ENCODE data around the gene TSC2. TPM values are rescaled to one million over a fixed set of nuclear protein-coding genes. Genes with fewer than 3 reads are reported as not detected.
"Not testable (repeated sequence)": the region's sequence is repeated elsewhere in the genome, so short reads cannot be mapped to it uniquely, and the experiment has no call there.

Gene TSC2
- total and polyA plus RNA-seq, 2 donors = 50.2 to 55.9 TPM

DNA sequence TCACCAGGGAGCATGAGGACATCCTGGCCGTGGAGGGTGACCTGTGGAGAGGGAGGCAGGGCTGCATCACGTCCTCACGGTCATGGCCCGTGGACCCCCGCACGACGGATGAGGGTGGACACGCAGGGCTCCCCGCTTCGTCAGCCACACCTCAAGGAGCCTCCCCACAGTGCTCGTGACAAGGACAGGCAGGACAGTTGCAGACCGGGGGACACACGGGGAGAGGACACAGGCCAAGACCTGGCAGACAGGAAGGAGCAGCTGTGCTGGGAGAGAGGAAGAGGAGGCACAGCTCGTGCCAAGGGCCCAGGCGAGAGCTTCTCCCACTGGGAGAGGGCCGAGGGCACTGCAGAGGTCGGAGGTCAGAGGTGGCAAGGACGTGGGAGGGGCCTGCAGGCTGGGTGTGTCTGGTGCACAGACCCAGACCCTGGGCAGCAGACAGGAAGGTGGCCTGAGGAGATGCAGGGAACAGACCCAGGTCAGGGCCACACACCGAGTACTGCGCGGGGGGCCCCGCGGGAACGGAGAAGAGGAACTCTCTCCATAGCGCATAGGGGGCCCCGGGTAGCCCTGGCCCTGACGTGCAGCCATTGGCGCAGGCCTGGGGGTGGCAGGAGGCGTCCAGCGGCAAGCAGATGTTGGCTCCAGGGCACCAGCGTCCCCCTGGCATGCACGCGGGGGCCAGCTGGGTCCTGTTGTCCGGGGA, 67.3 kb downstream of the TSC2 start:
- not testable (repeated sequence) for H3K36me3 ChIP-seq (ENCODE audit: insufficient read depth); H3K27ac ChIP-seq (ENCODE audit: low read depth); H3K4me3 ChIP-seq (ENCODE audit: low read depth, low read length); H3K4me1 ChIP-seq (ENCODE audit: insufficient read depth); DNase-seq (ENCODE audit: extremely low spot score)
- WGBS = 87% methylated on average over 32 of the region's 34 CpGs

DNA sequence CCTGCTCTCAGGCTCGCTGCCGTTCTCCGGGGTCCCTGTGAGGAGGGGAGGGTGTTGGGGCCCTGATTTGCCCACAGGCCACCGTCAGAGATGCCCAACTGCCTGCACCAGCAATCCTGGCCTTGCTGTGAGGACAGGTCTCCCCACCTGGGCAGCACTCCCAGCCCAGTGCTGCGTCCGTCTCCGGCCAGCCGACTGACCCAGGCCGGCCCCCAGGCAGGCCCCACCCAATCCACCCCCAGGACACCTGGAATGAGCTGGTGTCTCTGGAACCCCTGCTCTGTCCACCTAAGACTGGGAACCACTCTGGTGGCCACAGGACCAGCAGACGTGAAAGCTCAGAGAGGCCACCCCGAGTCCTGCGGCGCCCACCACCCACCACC, 67.8 kb downstream of the TSC2 start:
- no peak overlapping the region for H3K4me3 ChIP-seq (ENCODE audit: low read depth, low read length)
- H3K27ac ChIP-seq (ENCODE audit: low read depth) = no peak overlapping the region
- WGBS = 83% methylated on average over 13 of the region's 13 CpGs
- peaks cover 2% of the 10 kb centered on the region for H3K36me3 ChIP-seq (ENCODE audit: insufficient read depth)
- DNase-seq (ENCODE audit: extremely low spot score) = no peak
- no peaks in the 10 kb centered on the region for H3K4me1 ChIP-seq (ENCODE audit: insufficient read depth)

DNA sequence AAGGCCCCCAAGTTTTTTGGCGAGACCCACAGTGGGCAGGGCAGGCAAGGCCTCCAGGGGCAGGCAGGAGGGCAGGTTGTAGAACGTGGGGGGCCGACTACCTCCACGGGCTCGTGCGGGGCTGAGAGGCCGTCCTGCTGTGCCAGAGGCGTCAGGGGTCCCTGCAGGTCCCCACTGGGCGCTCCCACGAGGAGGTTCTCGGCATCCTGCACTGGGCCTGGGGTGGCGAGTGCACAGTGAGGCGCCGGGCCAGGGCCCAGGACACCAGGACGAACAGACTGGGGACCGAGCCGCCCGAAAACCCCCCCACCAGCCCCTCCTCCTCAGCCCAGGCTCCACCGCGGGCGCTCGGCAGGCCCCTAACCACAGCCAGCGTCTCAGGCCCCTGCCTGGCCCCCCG, 68.6 kb downstream of the TSC2 start:
- not testable (repeated sequence) for H3K4me1 ChIP-seq (ENCODE audit: insufficient read depth); DNase-seq (ENCODE audit: extremely low spot score); H3K27ac ChIP-seq (ENCODE audit: low read depth); H3K36me3 ChIP-seq (ENCODE audit: insufficient read depth); H3K4me3 ChIP-seq (ENCODE audit: low read depth, low read length)
- 85% methylated on average over 18 of the region's 24 CpGs for WGBS

DNA sequence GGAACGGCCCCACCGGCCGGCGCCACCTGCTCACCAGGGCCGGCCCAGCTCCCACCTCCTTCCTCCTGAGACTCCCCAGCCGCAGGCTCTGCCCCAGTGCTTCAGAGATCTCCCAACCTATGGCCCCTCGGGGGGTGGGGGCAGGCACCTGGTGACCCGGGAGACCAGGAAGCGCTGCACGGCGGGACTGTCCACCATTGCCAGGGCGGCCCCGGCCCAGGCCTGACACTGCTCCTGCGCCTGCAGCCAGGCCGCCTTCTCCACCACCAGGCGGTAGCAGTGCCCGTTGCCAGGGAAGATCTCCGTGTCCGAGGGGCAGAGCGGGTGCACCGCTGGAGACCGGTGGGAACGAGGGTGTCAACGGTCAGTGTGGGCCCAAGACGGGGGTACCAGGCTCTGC, 69.6 kb downstream of the TSC2 start:
- not testable (repeated sequence) for H3K27ac ChIP-seq (ENCODE audit: low read depth); H3K4me1 ChIP-seq (ENCODE audit: insufficient read depth); DNase-seq (ENCODE audit: extremely low spot score); H3K4me3 ChIP-seq (ENCODE audit: low read depth, low read length); H3K36me3 ChIP-seq (ENCODE audit: insufficient read depth)
- 89% methylated on average over 23 of the region's 25 CpGs for WGBS

DNA sequence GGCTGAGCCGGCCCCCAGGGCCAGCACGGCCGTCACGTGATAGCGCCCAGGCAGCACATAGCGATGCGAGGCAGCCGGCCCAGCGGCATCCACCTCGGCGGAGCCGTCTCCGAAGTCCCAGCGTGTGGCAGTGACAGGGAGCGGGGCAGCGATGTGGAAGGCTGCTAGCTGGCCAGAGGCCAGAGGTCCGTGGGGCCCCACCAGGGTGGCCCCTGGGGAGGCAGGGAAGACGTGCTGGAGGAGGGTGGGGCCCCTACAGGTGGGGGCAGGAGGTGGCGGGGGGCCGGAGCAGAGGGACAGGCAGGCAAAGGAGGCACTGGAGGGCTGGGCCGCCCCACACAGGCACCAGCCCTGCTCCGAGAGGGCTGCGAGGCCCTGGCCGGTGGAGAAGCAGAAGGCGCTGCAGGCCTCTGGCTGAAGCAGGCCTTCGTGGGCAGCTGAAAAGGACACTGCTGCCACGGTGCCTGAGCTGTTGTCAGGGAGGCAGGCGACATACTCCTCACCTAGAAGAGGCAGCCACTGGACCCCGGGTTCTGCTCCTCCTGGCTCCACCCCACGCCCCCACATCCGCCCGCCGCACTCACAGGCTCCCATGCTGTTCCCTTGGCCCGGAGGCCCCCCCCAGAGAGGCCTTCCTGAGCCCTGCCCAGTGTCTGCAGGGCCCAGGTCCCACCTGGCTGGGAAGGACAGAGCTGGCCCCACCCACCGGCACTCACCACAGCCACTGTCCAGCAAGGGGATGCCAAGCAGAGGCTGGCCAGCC, 70.4 kb downstream of the TSC2 start:
- not testable (repeated sequence) for H3K4me1 ChIP-seq (ENCODE audit: insufficient read depth); H3K27ac ChIP-seq (ENCODE audit: low read depth); DNase-seq (ENCODE audit: extremely low spot score); H3K4me3 ChIP-seq (ENCODE audit: low read depth, low read length); H3K36me3 ChIP-seq (ENCODE audit: insufficient read depth)
- 70% methylated on average over 29 of the region's 35 CpGs for WGBS

DNA sequence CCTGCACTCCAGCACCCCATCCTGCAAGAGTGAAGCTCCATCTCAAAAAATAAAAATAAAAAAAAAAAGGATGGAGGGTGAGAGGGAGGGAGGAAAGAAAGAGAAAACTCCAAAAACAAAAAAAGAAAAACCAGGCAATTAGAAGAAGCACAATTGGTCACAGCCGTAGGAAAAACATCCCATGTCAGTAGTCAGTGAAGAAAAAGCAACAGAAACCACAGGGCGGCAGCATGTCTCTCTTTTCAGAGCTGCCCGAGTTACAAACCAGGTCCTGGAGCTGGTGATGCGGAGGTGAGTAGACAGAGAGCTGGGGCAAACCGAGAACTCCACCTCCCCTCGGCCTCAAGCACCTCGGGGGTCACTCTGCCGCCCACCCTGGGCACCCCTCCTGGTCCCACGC, 73.5 kb downstream of the TSC2 start:
- H3K36me3 ChIP-seq (ENCODE audit: insufficient read depth); H3K4me1 ChIP-seq (ENCODE audit: insufficient read depth); H3K27ac ChIP-seq (ENCODE audit: low read depth); H3K4me3 ChIP-seq (ENCODE audit: low read depth, low read length); DNase-seq (ENCODE audit: extremely low spot score): not testable (repeated sequence)
- 44% methylated on average over 9 of the region's 9 CpGs for WGBS

DNA sequence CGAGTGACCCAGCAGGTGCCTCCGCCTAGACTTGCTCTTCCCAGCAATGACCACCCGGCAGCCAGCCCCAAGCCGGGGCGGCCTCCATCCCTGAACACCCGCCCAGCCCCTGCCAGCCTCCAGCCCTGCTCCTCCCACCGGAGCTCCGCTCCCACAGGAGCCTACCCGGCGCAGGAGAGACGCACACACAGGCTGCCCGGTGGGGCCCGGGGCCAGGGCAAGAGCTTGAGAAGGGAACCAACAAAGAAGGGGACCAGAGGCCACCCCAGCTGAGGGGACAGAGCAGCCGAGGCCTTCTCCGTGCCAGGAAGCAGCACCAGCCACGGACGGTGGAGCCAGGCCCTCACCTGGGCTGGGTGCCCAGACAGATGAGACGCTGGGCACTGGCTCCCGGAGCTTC, 74.1 kb downstream of the TSC2 start:
- Histone ChIP-seq H3K4me3 (ENCODE audit: low read depth, low read length) (no peak overlapping the region), H3K4me1 (ENCODE audit: insufficient read depth) (no peaks in the 10 kb centered on the region), H3K27ac (ENCODE audit: low read depth) (no peak overlapping the region), H3K36me3 (ENCODE audit: insufficient read depth) (no peaks in the 10 kb centered on the region)
- WGBS = 51% methylated on average over 19 of the region's 19 CpGs
- DNase-seq (ENCODE audit: extremely low spot score) = no peak

DNA sequence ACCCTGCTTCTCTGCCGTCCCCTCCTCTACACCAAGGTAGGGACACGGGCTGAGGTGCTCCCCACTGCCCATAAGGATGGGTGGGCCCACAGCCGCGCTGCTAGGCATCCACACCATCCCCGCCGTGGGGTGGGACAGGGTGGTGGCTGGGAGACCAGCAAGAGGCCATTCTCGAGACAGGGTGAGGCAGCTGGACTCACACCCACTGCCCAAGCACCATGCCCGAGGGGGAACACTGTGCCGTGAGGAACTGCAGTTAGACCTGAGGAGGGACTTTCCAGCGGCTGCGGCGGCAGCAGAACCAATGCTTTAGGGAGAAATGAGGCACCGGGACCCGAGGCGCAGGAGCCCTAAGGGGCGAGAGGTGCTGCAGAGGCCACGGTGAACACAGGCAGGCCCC, 74.6 kb downstream of the TSC2 start:
- 80% methylated on average over 17 of the region's 17 CpGs for WGBS
- no peak for DNase-seq (ENCODE audit: extremely low spot score)
- H3K36me3 ChIP-seq (ENCODE audit: insufficient read depth) = no peaks in the 10 kb centered on the region
- no peak overlapping the region for H3K4me3 ChIP-seq (ENCODE audit: low read depth, low read length)
- no peaks in the 10 kb centered on the region for H3K4me1 ChIP-seq (ENCODE audit: insufficient read depth)
- peak overlapping the region; percentile 56 for H3K27ac ChIP-seq (ENCODE audit: low read depth)

DNA sequence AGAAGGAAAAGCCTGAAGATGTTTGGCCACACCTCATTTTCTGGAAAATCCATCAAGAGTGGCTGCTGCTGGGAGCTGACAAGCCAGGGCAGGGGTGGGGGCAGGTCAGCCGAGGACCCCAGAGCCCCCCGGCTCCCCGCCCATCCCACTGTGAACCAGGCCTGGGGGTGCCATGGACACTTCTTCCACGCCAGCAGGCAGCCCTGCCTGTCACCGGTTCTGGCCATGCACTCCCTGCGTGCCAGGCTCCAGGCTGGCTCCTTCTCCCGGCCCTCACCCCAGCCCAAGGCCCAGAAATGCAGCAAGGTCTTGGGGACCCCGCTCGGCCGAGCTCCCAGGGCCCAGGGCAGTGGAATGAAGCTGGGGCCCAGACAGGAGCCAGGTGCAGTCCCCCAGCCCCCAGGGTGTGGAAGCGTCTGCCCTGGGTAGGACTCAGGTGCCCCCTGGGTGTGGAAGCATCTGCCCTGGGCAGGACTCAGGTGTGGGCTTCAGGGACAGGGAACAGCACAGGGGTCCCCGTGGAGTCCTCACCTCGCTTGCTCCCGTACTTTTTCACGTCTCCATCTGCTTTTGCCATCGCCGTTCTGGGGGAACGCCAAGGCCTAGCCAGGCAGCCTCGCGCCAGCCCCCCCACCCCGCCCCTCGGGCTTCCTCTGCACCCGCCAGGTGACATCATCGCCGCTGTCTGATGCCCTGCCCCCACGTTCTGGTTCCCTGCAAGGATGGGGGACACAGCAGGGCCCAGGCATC, 75.3 kb downstream of the TSC2 start:
- H3K36me3 ChIP-seq (ENCODE audit: insufficient read depth); DNase-seq (ENCODE audit: extremely low spot score); H3K4me1 ChIP-seq (ENCODE audit: insufficient read depth); H3K4me3 ChIP-seq (ENCODE audit: low read depth, low read length): not testable (repeated sequence)
- 46% methylated on average over 20 of the region's 26 CpGs for WGBS
- peak overlapping the region; percentile 59 for H3K27ac ChIP-seq (ENCODE audit: low read depth)

DNA sequence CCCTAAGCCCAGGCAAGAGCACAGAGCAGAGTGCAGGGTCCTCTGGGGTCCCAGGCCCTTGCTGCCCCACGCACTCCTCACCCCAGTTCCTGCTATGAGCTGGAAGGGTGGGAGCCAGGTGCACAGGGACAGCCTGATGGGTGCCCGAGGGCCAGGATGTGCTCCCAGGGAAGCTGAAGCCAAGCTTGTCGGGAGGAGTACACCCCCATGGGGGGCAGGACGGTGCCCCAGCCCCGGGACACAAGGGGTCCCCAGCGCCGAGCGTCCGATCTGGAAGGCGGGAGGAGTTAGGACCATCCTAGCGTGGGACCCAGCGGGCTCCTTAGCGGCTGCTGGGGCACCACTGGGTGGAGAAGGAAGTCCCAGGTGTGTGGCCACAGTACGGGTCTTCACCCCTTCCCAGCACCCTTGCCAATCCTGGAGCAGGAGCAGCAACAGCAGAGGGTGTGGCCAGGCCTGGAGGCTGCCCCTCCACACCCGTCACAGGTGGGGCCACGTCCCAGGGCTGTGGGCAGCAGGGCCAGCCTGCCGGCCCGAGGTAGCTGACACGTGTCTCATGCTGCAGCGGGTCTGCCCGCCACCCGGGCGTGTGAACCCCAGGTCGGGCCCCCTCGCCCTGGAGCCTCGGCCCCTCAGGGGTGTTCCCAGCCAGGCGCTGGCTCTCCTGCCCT, 76.1 kb downstream of the TSC2 start:
- not testable (repeated sequence) for H3K4me1 ChIP-seq (ENCODE audit: insufficient read depth)
- peak overlapping the region; percentile 31 for H3K4me3 ChIP-seq (ENCODE audit: low read depth, low read length)
- 24% methylated on average over 23 of the region's 27 CpGs for WGBS

DNA sequence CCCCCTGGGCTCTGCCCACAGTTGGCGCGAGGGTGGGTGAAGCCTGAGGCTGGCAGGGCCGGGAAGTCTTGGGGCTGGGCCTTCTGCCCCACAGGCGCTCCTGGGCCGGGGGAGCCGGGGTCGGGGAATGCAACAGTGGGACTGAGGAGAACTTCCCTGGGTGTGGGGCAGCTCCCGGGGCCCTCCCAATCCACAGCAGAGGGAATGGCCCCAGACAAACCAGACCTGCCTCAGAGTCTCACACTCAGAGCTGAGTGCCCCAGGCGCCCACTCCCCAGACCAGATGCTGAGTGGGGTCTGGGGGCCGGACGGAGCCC, 76.5 kb downstream of the TSC2 start:
- not testable (repeated sequence) for H3K4me1 ChIP-seq (ENCODE audit: insufficient read depth); DNase-seq (ENCODE audit: extremely low spot score); H3K36me3 ChIP-seq (ENCODE audit: insufficient read depth)
- Histone ChIP-seq H3K27ac (ENCODE audit: low read depth) (peak overlapping the region; percentile 96), H3K4me3 (ENCODE audit: low read depth, low read length) (peak overlapping the region; percentile 31)
- WGBS = 10% methylated on average over 11 of the region's 11 CpGs

More for the DNA sequence above, 76.1 kb downstream of the TSC2 start:
- H3K27ac ChIP-seq (ENCODE audit: low read depth) = peak overlapping the region; percentile 96
- H3K36me3 ChIP-seq (ENCODE audit: insufficient read depth); DNase-seq (ENCODE audit: extremely low spot score): not testable (repeated sequence)

DNA sequence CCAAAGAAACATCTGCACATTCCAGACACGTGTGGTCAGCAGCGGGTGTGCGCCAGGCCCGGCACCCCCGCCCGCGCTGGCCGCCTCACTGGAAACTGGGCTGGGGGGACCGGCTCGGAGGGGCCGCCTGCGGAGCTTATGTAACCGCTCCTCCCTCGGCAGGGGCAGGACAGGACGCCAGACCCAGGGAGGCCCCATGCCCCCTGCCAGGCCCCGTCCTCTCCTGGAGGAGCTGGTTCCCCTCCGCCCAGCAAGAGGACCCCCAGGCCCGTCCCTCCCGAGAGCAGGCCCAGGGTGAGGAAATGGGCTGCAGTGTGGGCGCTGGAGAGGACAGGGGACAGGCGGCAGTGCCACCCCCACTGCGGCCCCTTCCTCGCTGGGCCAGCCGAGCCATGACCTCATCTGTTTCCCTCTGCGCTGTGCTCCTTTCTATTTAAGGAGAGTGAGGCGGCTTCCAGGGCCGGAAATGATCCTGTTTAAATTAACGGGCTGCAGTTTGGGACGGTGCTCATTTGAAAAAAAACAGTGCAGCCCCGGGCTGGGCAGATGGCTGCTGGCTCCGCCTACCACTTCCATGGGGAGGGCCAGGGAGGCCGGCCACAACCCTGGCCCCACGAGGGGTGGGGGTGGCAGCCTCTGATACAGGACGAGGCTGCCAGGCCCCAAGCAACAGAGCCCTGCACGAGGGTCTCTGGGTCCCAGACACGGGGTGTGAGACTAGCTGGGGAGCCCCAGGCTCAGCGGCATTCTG, 77.1 kb downstream of the TSC2 start:
- WGBS = 10% methylated on average over 37 of the region's 37 CpGs
- H3K27ac ChIP-seq (ENCODE audit: low read depth) = peak overlapping the region; percentile 96
- peak; percentile 42 for DNase-seq (ENCODE audit: extremely low spot score)
- H3K4me1 ChIP-seq (ENCODE audit: insufficient read depth); H3K36me3 ChIP-seq (ENCODE audit: insufficient read depth): not testable (repeated sequence)
- H3K4me3 ChIP-seq (ENCODE audit: low read depth, low read length) = peak overlapping the region; percentile 31

DNA sequence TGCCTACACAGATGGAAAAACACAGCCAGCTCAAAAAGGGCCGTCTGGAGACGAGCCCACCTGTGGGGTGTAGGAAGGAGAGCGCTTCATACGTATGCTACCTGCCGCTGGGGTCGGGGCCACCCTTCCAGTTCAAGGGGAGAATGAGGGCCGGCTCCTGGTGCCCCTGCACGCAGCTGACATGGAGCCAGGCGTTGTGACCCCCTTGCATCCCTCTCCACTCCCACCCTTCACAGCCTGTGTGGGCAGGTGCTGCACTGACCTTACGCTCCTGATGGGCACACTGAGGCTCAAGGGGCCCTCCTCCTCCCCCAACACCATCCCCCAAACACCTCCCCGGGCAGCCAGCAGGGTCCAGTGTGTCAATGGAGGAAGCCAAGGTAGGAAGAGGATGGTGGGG, 77.8 kb downstream of the TSC2 start:
- not testable (repeated sequence) for DNase-seq (ENCODE audit: extremely low spot score); H3K4me1 ChIP-seq (ENCODE audit: insufficient read depth); H3K36me3 ChIP-seq (ENCODE audit: insufficient read depth); H3K4me3 ChIP-seq (ENCODE audit: low read depth, low read length)
- 28% methylated on average over 11 of the region's 11 CpGs for WGBS
- H3K27ac ChIP-seq (ENCODE audit: low read depth) = peak overlapping the region; percentile 78

All from urinary bladder (tissue), 4 donors.